Heart left ventricle (tissue), 16 donors: ENCODE results near the gene PCSK6. TPM values are rescaled to one million over a fixed set of nuclear protein-coding genes. Genes with fewer than 3 reads are reported as not detected.
"Not testable (repeated sequence)": the region's sequence is repeated elsewhere in the genome, so short reads cannot be mapped to it uniquely, and the experiment has no call there.

ENCODE experiments used
- ATAC-seq, 4 donors: fragments of 200-7000 bp; cut with Tn5 transposase; one replicate each; pipeline ENCODE4 v1.9.1; 2020 to 2022; ENCODE audit warnings: moderate library complexity in 4 of 4, mild to moderate bottlenecking in 3 of 4, moderate number of reproducible peaks in 1 of 4
- DNase-seq, 5 donors: peaks; one replicate each; pipeline ENCODE4 v3.0.0-alpha.2; 2020
- H3K27ac ChIP-seq, 12 donors: fragments of 200-600 bp; sonication (generic) in 4 of 12; one replicate each; pipeline versions ENCODE4 v1.5.0 to v1.8.0; 2016 to 2022; ENCODE audit warnings: mild to moderate bottlenecking in 2 of 12
- H3K27me3 ChIP-seq, 9 donors: fragments of 200-600 bp; sonication (generic) in 2 of 9; one replicate each; pipeline versions ENCODE4 v1.5.1 to v1.8.0; 2016 to 2022; ENCODE audit warnings: mild to moderate bottlenecking in 3 of 9
- H3K36me3 ChIP-seq, 9 donors: fragments of 200-600 bp; sonication (generic) in 2 of 9; one replicate each; pipeline versions ENCODE4 v1.5.0 to v1.8.0; 2018 to 2022; ENCODE audit warnings: mild to moderate bottlenecking in 2 of 9
- H3K4me1 ChIP-seq, 12 donors: fragments of 200-600 bp; sonication (generic) in 4 of 12; one replicate each; pipeline versions ENCODE4 v1.5.0 to v1.8.0; 2016 to 2022; ENCODE audit warnings: mild to moderate bottlenecking in 3 of 12
- H3K4me3 ChIP-seq, 12 donors: fragments of 200-600 bp; sonication (generic) in 4 of 12; one replicate each; pipeline versions ENCODE4 v1.5.0 to v1.8.0; 2017 to 2022; ENCODE audit warnings: mild to moderate bottlenecking in 9 of 12, moderate library complexity in 4 of 12
- H3K9me3 ChIP-seq, 12 donors: fragments of 200-600 bp; sonication (generic) in 4 of 12; one replicate each; pipeline versions ENCODE4 v1.5.0 to v1.8.0; 2016 to 2022; ENCODE audit warnings: mild to moderate bottlenecking in 1 of 12
- POLR2A ChIP-seq, 2 donors: fragments of 450-650 bp; IDR thresholded peaks; one replicate each; pipeline ENCODE4 v1.6.1; 2017; ENCODE audit warnings: antibody characterized with exemption in 2 of 2, mild to moderate bottlenecking in 2 of 2, moderate library complexity in 2 of 2
- WGBS, 4 donors: extraction: QIAGEN DNeasy Blood & Tissue Kit in 2 of 4; methylation state at CpG; one replicate each; pipeline versions ENCODE4 v1.1.5 to v1.1.7; 2013 to 2018; 5-methylcytosine and 5-hydroxymethylcytosine counted together
- intact Hi-C, 10 donors: fragments of 100-400 bp; cut with DNase I; formaldehyde crosslinking; loops; one replicate each; pipeline versions ENCODE4 v1.11.1 to v1.14.2; 2022
- polyA plus RNA-seq, 2 donors: library from polyadenylated mRNA; stranded (reverse); fragments of 200-250 nt; gene quantifications; one replicate each; pipeline ENCODE4 v1.2.3, GENCODE V29; 2013
- total RNA-seq, 9 donors: library from RNA; depleted of rRNA in 2 of 9; stranded (reverse); fragments of >200 nt in 2 of 9; fragmentation: NEBNext Ultra II Directional in 3 of 9; extraction: Animal tissue kit (Norgen Biotek cat#: 25700) in 3 of 9; gene quantifications; one replicate each; pipeline versions ENCODE4 v1.1.0 to v1.2.4, GENCODE V29; 2016 to 2023
- TF ChIP-seq, protein P1 (sequence below), 12 donors: fragments of 200-600 bp; sonication (generic) in 4 of 12; IDR thresholded peaks; one replicate each; pipeline versions ENCODE4 v1.5.0 to v1.8.0; 2018 to 2022; ENCODE audit warnings: antibody characterized with exemption in 12 of 12, mild to moderate bottlenecking in 5 of 12
- donor health status: ischemic (EF 13 %, LVEDD 7.1; RV severe dilation, severe dysfunction).
- donor health status: healthy with polysubstance abuse.
- donor health status: DM: no; HTN: yes; CAD: no.
- donor health status: DM: no; HTN: no; CAD: no.
- donor health status: ischemic (EF 25% LVEDD 6.9; RV normal size, moderate dysfunction).
- donor health status: ischemic (EF 25% LVEDD 5.7; RV mildly dilated, moderate dysfunction).
- donor health status: healthy.
- donor health status: DM: yes; HTN: yes; CAD: no.
- donor health status: ischemic (EF 35%, LVEDD 5.7; RV mildly dilated, moderate dysfunction).
- donor health status: nonischemic (EF 11% LVEDD 7.7; RV severe dilation, severe dysfunction).
- donor health status: DM: yes; HTN: yes; CAD: no.
- donor health status: PGD.
- donor health status: ischemic (EF 29% LVEDD 5.4; RV normal size, mild dysfunction).
- donor health status: nonischemic (EF 23%, LVEDD 6.1; RV moderate dilation, normal function).

Gene PCSK6
- total and polyA plus RNA-seq, 11 donors, result 7.3 to 41.7 (median 22.3) TPM

GRCh38 chr15:101293122-101293521 is 196.4 kb downstream of the PCSK6 start:
- 77 to 80% (median 78%) methylated on average over 10 of the region's 10 CpGs for WGBS, 4 donors
- no peak for DNase-seq
- peak overlapping the region in 2 of 12 donors; percentile 96 to 97 for H3K27ac ChIP-seq
- peak overlapping the region in 9 of 12 donors; percentile 75 to 99 (median 93) for H3K4me3 ChIP-seq
- TF ChIP-seq POLR2A (IDR thresholded peaks at IDR 0.05), result no peak
- TF ChIP-seq, protein P1, sequence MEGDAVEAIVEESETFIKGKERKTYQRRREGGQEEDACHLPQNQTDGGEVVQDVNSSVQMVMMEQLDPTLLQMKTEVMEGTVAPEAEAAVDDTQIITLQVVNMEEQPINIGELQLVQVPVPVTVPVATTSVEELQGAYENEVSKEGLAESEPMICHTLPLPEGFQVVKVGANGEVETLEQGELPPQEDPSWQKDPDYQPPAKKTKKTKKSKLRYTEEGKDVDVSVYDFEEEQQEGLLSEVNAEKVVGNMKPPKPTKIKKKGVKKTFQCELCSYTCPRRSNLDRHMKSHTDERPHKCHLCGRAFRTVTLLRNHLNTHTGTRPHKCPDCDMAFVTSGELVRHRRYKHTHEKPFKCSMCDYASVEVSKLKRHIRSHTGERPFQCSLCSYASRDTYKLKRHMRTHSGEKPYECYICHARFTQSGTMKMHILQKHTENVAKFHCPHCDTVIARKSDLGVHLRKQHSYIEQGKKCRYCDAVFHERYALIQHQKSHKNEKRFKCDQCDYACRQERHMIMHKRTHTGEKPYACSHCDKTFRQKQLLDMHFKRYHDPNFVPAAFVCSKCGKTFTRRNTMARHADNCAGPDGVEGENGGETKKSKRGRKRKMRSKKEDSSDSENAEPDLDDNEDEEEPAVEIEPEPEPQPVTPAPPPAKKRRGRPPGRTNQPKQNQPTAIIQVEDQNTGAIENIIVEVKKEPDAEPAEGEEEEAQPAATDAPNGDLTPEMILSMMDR (IDR thresholded peaks at IDR 0.05), result no peak
- no peaks in the 10 kb centered on the region for H3K9me3 ChIP-seq
- intact Hi-C loops, result loop anchor here in 1 of 10 donors (10.0 kb wide), 1 partner anchor 432 kb away; the partner anchor contains the start of gene TARS3
- peaks cover 0 to 46% (median 39%) of the 10 kb centered on the region in 9 donors for H3K36me3 ChIP-seq
- H3K4me1 ChIP-seq, result peaks cover 4 to 41% (median 27%) of the 10 kb centered on the region in 12 donors
- ATAC-seq, result no peak
- H3K27me3 ChIP-seq, result no peaks in the 10 kb centered on the region

DNA sequence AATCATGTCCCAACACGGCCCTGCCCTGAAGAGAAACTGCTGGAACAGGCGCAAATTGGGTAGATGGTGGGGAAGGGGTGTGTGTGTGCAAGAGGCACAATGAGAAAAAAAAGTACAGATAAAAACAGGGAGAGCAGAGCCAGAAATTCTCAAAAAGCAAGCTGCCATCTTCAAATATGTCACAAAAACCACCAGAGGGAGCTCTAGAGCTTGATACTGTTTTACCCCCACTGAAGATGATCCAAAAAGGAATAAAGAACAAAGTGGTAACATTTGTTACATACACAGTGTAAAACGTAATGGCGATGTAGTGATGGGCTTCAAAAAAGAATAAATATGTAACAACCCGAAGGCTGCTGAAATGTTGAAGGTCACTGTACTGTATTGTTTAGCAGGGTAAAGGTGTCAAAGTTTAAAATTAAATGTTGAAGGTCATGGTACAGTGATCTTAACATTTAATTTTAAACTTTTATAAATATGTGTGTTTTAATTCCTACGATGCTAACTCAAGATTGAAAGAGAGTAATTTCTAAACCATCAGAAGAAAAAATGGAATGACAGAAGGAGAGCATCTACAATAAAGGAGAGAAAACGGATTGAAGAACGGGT is 200.5 kb downstream of the PCSK6 start:
- 80 to 83% (median 81%) methylated on average over 8 of the region's 8 CpGs for WGBS, 4 donors
- DNase-seq (no peak), ATAC-seq (peak in 2 of 4 donors; percentile 37 to 52)
- Histone ChIP-seq H3K27me3 (no peaks in the 10 kb centered on the region), H3K9me3 (peaks cover 0 to 3% (median 0%) of the 10 kb centered on the region in 12 donors), H3K4me1 (peaks cover 4 to 39% (median 22%) of the 10 kb centered on the region in 12 donors), H3K27ac (no peak overlapping the region), H3K36me3 (peaks cover 0 to 87% (median 80%) of the 10 kb centered on the region in 9 donors), H3K4me3 (no peak overlapping the region)
- intact Hi-C loops, result no loop called here
- no peak for TF ChIP-seq POLR2A (IDR thresholded peaks at IDR 0.05)
- TF ChIP-seq, protein P1 (IDR thresholded peaks at IDR 0.05), result peak; percentile 45 to 70 (median 58)

GRCh38 chr15:101287342-101287741 is 202.2 kb downstream of the PCSK6 start:
- Histone ChIP-seq H3K4me1 (peaks cover 0 to 22% (median 6%) of the 10 kb centered on the region in 12 donors), H3K36me3 (peaks cover 0 to 100% (median 91%) of the 10 kb centered on the region in 9 donors)
- DNase-seq, H3K4me3 ChIP-seq, H3K27ac ChIP-seq, ATAC-seq, H3K9me3 ChIP-seq, H3K27me3 ChIP-seq, intact Hi-C loops: not testable (repeated sequence)
- WGBS, 4 donors, result 93 to 100% (median 96%) methylated on average over 6 of the region's 6 CpGs

GRCh38 chr15:101286471-101287114 is 202.9 kb downstream of the PCSK6 start:
- Histone ChIP-seq H3K4me1 (peaks cover 0 to 17% (median 0%) of the 10 kb centered on the region in 12 donors), H3K4me3 (no peak overlapping the region), H3K9me3 (peaks cover 0 to 3% (median 0%) of the 10 kb centered on the region in 12 donors), H3K27ac (peak overlapping the region in 1 of 12 donors; percentile 60), H3K36me3 (peaks cover 0 to 100% (median 91%) of the 10 kb centered on the region in 9 donors), H3K27me3 (no peaks in the 10 kb centered on the region)
- 89 to 94% (median 92%) methylated on average over 9 of the region's 9 CpGs for WGBS, 4 donors
- DNase-seq (no peak), ATAC-seq (no peak)
- TF ChIP-seq, protein P1 (IDR thresholded peaks at IDR 0.05), result no peak
- TF ChIP-seq POLR2A (IDR thresholded peaks at IDR 0.05), result no peak
- intact Hi-C loops, result no loop called here
